HepG2 (cell line): ENCODE data around the gene SPP1. TPM values are rescaled to one million over a fixed set of nuclear protein-coding genes. Genes with fewer than 3 reads are reported as not detected.

ENCODE experiments used
- ATAC-seq: fragments of 200-7000 bp; cut with Tn5 transposase; 3 replicates; pipeline ENCODE4 v1.9.1; 2020; ENCODE audit warnings: mild to moderate bottlenecking, moderate library complexity
- BruUV-seq: library from RNA; stranded (reverse); fragments of 400-500 nt; replicated peaks from 2 replicates; lab custom pipeline; 2021; lab: Mats Ljungman, UMichigan
- CTCF ChIA-PET: fragments of 300-600 bp; formaldehyde crosslinking; extraction: SDS; loops from one replicate; lab custom pipeline; 2021; ENCODE audit warnings: low total read pairs, inconsistent platforms, low intra/inter-chr PET ratio; lab: Yijun Ruan, JAX
- POLR2A ChIA-PET: fragments of 350-600 bp; sonication (Branson Sonifier 250); formaldehyde crosslinking; loops from one replicate; lab custom pipeline; 2020; ENCODE audit warnings: antibody characterized with exemption, inconsistent platforms; lab: Yijun Ruan, JAX
- DNase-seq: peaks from one replicate; pipeline ENCODE4 v3.0.0-alpha.2; 2015; ENCODE audit warnings: low spot score
- FAIRE-seq: peaks from 3 replicates; lab custom pipeline; 2011; peaks lifted over from hg19 to GRCh38; lab: Jason Lieb, UNC
- H2AFZ ChIP-seq: one replicate; pipeline ENCODE4 v1.6.1; 2011; ENCODE audit warnings: low read length, inconsistent platforms
- H3K27ac ChIP-seq: fragments of 300-600 bp; 3 replicates; pipeline ENCODE4 v1.8.0; 2011; ENCODE audit warnings: mixed run types, mild to moderate bottlenecking, mixed read lengths, low read length, inconsistent platforms; ENCODE audit not compliant: insufficient read depth; ENCODE audit errors: extremely low read length
- H3K27me3 ChIP-seq, 2 experiments: fragments of 200-600 bp in 1 of 2; 2 replicates in 1 of 2; 3 replicates in 1 of 2; pipeline versions ENCODE4 v1.6.0 to v1.8.0; 2011; ENCODE audit warnings: low read length in 2 of 2, mild to moderate bottlenecking in 2 of 2, moderate library complexity in 2 of 2, inconsistent platforms in 1 of 2; ENCODE audit not compliant: insufficient read depth in 2 of 2, control insufficient read depth in 1 of 2
- H3K36me3 ChIP-seq, 2 experiments: fragments of 200-600 bp in 1 of 2; replicated peaks in 1 of 2; 2 replicates in 1 of 2; 3 replicates in 1 of 2; pipeline versions ENCODE4 v1.5.1 to v1.8.0; 2011; ENCODE audit warnings: low read length in 2 of 2, inconsistent platforms in 1 of 2; ENCODE audit not compliant: insufficient read depth in 2 of 2, control insufficient read depth in 1 of 2
- H3K4me1 ChIP-seq: 2 replicates; pipeline ENCODE4 v1.5.1; 2012; ENCODE audit warnings: low read length, inconsistent platforms; ENCODE audit not compliant: insufficient read depth
- H3K4me2 ChIP-seq: 2 replicates; pipeline ENCODE4 v1.6.0; 2011; ENCODE audit warnings: low read depth, low read length, inconsistent platforms
- H3K4me3 ChIP-seq, 3 experiments: fragments of 200-600 bp in 1 of 3; sonication (generic), shearing (Covaris generic) in 1 of 3; replicated peaks in 1 of 3; 2 replicates each; pipeline ENCODE4 v1.5.1; 2011 to 2016; ENCODE audit warnings: low read length in 3 of 3, inconsistent platforms in 2 of 3, low read depth in 2 of 3, mild to moderate bottlenecking in 2 of 3, control low read depth in 1 of 3, mixed read lengths in 1 of 3; ENCODE audit not compliant: insufficient read depth in 1 of 3
- H3K79me2 ChIP-seq: one replicate; pipeline ENCODE4 v1.6.1; 2011; ENCODE audit warnings: low read length, inconsistent platforms; ENCODE audit not compliant: insufficient read depth
- H3K9ac ChIP-seq: 2 replicates; pipeline ENCODE4 v1.6.0; 2011; ENCODE audit warnings: mild to moderate bottlenecking, low read depth, low read length, inconsistent platforms; ENCODE audit not compliant: insufficient read depth
- H3K9me3 ChIP-seq: 2 replicates; pipeline ENCODE4 v1.5.1; 2012; ENCODE audit warnings: mild to moderate bottlenecking, low read length
- H4K20me1 ChIP-seq: 2 replicates; pipeline ENCODE4 v1.6.0; 2011; ENCODE audit warnings: inconsistent platforms, mild to moderate bottlenecking, low read length, moderate library complexity; ENCODE audit not compliant: insufficient read depth
- AKAP8 ChIP-seq: sonication (generic); formaldehyde crosslinking; IDR thresholded peaks from 2 replicates; pipeline ENCODE4 v1.5.1; 2020; ENCODE audit warnings: mild to moderate bottlenecking, missing genetic modification reagents
- ARNTL ChIP-seq: sonication (generic); formaldehyde crosslinking; IDR thresholded peaks from 2 replicates; pipeline ENCODE4 v1.4.0; 2020; ENCODE audit warnings: mild to moderate bottlenecking, missing genetic modification reagents
- CBX1 ChIP-seq: IDR thresholded peaks from one replicate; pipeline ENCODE4 v1.6.1; 2016; ENCODE audit warnings: antibody characterized with exemption, low read depth
- FOSL2 ChIP-seq: sonication (generic); formaldehyde crosslinking; IDR thresholded peaks from 2 replicates; pipeline ENCODE4 v1.4.0; 2020; ENCODE audit warnings: missing genetic modification reagents
- GATAD2A ChIP-seq: IDR thresholded peaks from 2 replicates; pipeline ENCODE4 v1.6.1; 2016
- KMT2B ChIP-seq: IDR thresholded peaks from 2 replicates; pipeline ENCODE4 v1.6.1; 2016; ENCODE audit warnings: missing genetic modification reagents, missing compliant biosample characterization
- MED1 ChIP-seq: sonication (generic); formaldehyde crosslinking; IDR thresholded peaks from 2 replicates; pipeline ENCODE4 v1.4.0; 2020; ENCODE audit warnings: missing genetic modification reagents
- NAIF1 ChIP-seq: sonication (generic); formaldehyde crosslinking; IDR thresholded peaks from 2 replicates; pipeline ENCODE4 v1.5.0; 2020; ENCODE audit warnings: mild to moderate bottlenecking, missing genetic modification reagents, borderline replicate concordance
- NR2C2 ChIP-seq: sonication (generic); formaldehyde crosslinking; IDR thresholded peaks from 2 replicates; pipeline ENCODE4 v1.4.0; 2020; ENCODE audit warnings: missing genetic modification reagents, mild to moderate bottlenecking, moderate library complexity, borderline replicate concordance
- PBX3 ChIP-seq: sonication (generic); formaldehyde crosslinking; IDR thresholded peaks from 2 replicates; pipeline ENCODE4 v1.8.1; 2023; ENCODE audit warnings: missing genetic modification reagents, inconsistent platforms, borderline replicate concordance
- PPARG ChIP-seq: conservative IDR thresholded peaks from 2 replicates; pipeline ENCODE4 v1.6.1; 2016; ENCODE audit warnings: missing biosample characterization, missing genetic modification reagents
- SMARCC2 ChIP-seq: fragments of 450-650 bp; IDR thresholded peaks from 2 replicates; pipeline ENCODE4 v1.6.1; 2017; ENCODE audit warnings: antibody characterized with exemption, mild to moderate bottlenecking
- SP1 ChIP-seq, 2 experiments: fragments of 450-650 bp in 1 of 2; sonication (generic) in 1 of 2; formaldehyde crosslinking in 1 of 2; IDR thresholded peaks; 2 replicates each; pipeline versions ENCODE4 v1.4.0 to v1.6.1; 2016 to 2020; ENCODE audit warnings: missing genetic modification reagents in 1 of 2
- TEAD2 ChIP-seq: sonication (generic); formaldehyde crosslinking; IDR thresholded peaks from 2 replicates; pipeline ENCODE4 v1.9.0; 2021; ENCODE audit warnings: missing genetic modification reagents
- THAP11 ChIP-seq: IDR thresholded peaks from 2 replicates; pipeline ENCODE4 v1.6.1; 2016; ENCODE audit warnings: missing biosample characterization, missing genetic modification reagents
- TOPORS ChIP-seq: sonication (generic); formaldehyde crosslinking; IDR thresholded peaks from 2 replicates; pipeline ENCODE4 v1.8.0; 2023; ENCODE audit warnings: mild to moderate bottlenecking, missing genetic modification reagents
- ZFP37 ChIP-seq: sonication (generic); formaldehyde crosslinking; IDR thresholded peaks from 2 replicates; pipeline ENCODE4 v1.4.0; 2020; ENCODE audit warnings: missing genetic modification reagents, borderline replicate concordance
- ZKSCAN5 ChIP-seq: sonication (generic); formaldehyde crosslinking; IDR thresholded peaks from 2 replicates; pipeline ENCODE4 v1.5.1; 2020; ENCODE audit warnings: mild to moderate bottlenecking, missing genetic modification reagents
- ZNF12 ChIP-seq: sonication (generic); formaldehyde crosslinking; IDR thresholded peaks from 2 replicates; pipeline ENCODE4 v1.5.0; 2020; ENCODE audit warnings: missing genetic modification reagents
- ZNF263 ChIP-seq: sonication (generic); formaldehyde crosslinking; IDR thresholded peaks from 2 replicates; pipeline ENCODE4 v1.4.0; 2020; ENCODE audit warnings: missing genetic modification reagents
- ZNF275 ChIP-seq: sonication (generic); formaldehyde crosslinking; IDR thresholded peaks from 2 replicates; pipeline ENCODE4 v1.8.0; 2022; ENCODE audit warnings: missing genetic modification reagents, mild to moderate bottlenecking, inconsistent platforms, borderline replicate concordance
- ZNF737 ChIP-seq: sonication (generic); formaldehyde crosslinking; IDR thresholded peaks from 2 replicates; pipeline ENCODE4 v1.5.0; 2020; ENCODE audit warnings: missing genetic modification reagents, mild to moderate bottlenecking, borderline replicate concordance
- ZNF780A ChIP-seq: sonication (generic); formaldehyde crosslinking; IDR thresholded peaks from 2 replicates; pipeline ENCODE4 v1.8.0; 2022; ENCODE audit warnings: mild to moderate bottlenecking, missing genetic modification reagents, moderate library complexity
- ZNF83 ChIP-seq: sonication (generic); formaldehyde crosslinking; IDR thresholded peaks from 2 replicates; pipeline ENCODE4 v1.4.0; 2020; ENCODE audit warnings: missing genetic modification reagents, mild to moderate bottlenecking, borderline replicate concordance
- WGBS: methylation state at CpG from one replicate; pipeline ENCODE4 v1.1.6; 2017; ENCODE audit warnings: low lambda C conversion rate; 5-methylcytosine and 5-hydroxymethylcytosine counted together
- in situ Hi-C: cut with HindIII; loops from 2 replicates; pipeline ENCODE4 v1.10.0; 2017; ENCODE audit warnings: low pct_unique_long_range_greater_than_20kb; ENCODE audit not compliant: extremely low pct_ligation_motif_present
- intact Hi-C: fragments of 100-400 bp; cut with micrococcal nuclease; formaldehyde crosslinking; loops from one replicate; pipeline ENCODE4 v1.10.0; 2022; ENCODE audit not compliant: unreplicated experiment
- polyA plus RNA-seq, 8 experiments: library from polyadenylated mRNA; depleted of rRNA in 3 of 8; stranded (reverse) in 7 of 8; unstranded in 1 of 8; fragments of >200 nt; fragmentation: Illumina TruSeq in 4 of 8; extraction: Trizol in 4 of 8; gene quantifications; 2 replicates each; pipeline versions ENCODE4 v1.2.1 to v1.2.3, GENCODE V29; 2011 to 2016; ENCODE audit warnings: low read depth in 4 of 8, missing spikeins in 1 of 8, mixed read lengths in 1 of 8; ENCODE audit not compliant: insufficient read depth in 1 of 8
- total RNA-seq, 5 experiments: library from RNA; depleted of rRNA; stranded (reverse); fragments of >200 nt; fragmentation: Illumina TruSeq; extraction: Trizol; gene quantifications; 2 replicates each; pipeline ENCODE4 v1.2.3, GENCODE V29; 2016; ENCODE audit warnings: low read depth in 1 of 5

The SPP1 gene
- total and polyA plus RNA-seq, 2 of the 13 experiments (the other 11 are each of a cell fraction or from before 2014, with no cell fraction given): 682 to 788 TPM

- TF ChIP-seq PPARG (CRISPR knock-in tag) (no peak), AKAP8 (CRISPR knock-in tag) (no peak), ZNF737 (CRISPR knock-in tag) (no peak), ZKSCAN5 (CRISPR knock-in tag) (no peak), GATAD2A (no peak), ZNF263 (CRISPR knock-in tag) (no peak), KMT2B (CRISPR knock-in tag) (no peak), ZNF12 (CRISPR knock-in tag) (no peak), THAP11 (CRISPR knock-in tag) (no peak), ZNF780A (no peak)
Observed at GRCh38 chr4:88015659-88016295, 40.3 kb downstream of the SPP1 start (continued).

GRCh38 chr4:88017516-88018297, 42.2 kb downstream of the SPP1 start:
- CTCF ChIA-PET: no interaction called here
- no peak overlapping the region for H3K27ac ChIP-seq
- WGBS: 96% methylated on average over 7 of the region's 7 CpGs
- TF ChIP-seq ZFP37: no peak
- no peak for TF ChIP-seq PBX3 (CRISPR knock-in tag)
- no peak for TF ChIP-seq NR2C2 (CRISPR knock-in tag)
- no peak for TF ChIP-seq TOPORS (CRISPR knock-in tag)
- no peak for TF ChIP-seq ZNF83 (CRISPR knock-in tag)
- TF ChIP-seq SMARCC2: no peak
- no peak for TF ChIP-seq ZNF275 (CRISPR knock-in tag)
- TF ChIP-seq MED1: no peak
- no peak for TF ChIP-seq FOSL2 (CRISPR knock-in tag)
- no peak for TF ChIP-seq SP1 (IDR thresholded peaks at IDR 0.05)
- no peak for TF ChIP-seq SP1 (CRISPR knock-in tag; IDR thresholded peaks at IDR 0.05)
- TF ChIP-seq NAIF1 (CRISPR knock-in tag): no peak
- TF ChIP-seq ARNTL: no peak
- no peak for TF ChIP-seq CBX1
- no peak for TF ChIP-seq TEAD2 (CRISPR knock-in tag)

More at GRCh38 chr4:88017516-88018297, 42.2 kb downstream of the SPP1 start:
- no TSS peak for BruUV-seq
- H4K20me1 ChIP-seq: no peaks in the 10 kb centered on the region
- H3K4me2 ChIP-seq: no peak overlapping the region
- ATAC-seq: no peak
- H3K4me3 ChIP-seq: no peak overlapping the region
- POLR2A ChIA-PET: no interaction called here
- no peak for DNase-seq
- H3K79me2 ChIP-seq: peaks cover 3% of the 10 kb centered on the region
- no peak overlapping the region for H2AFZ ChIP-seq
- H3K4me1 ChIP-seq: peaks cover 13% of the 10 kb centered on the region
- H3K9ac ChIP-seq: no peak overlapping the region
- H3K36me3 ChIP-seq: 0 out of 5 replicates have a peak, but pooled peaks cover 0 to 11% of the 10 kb centered on the region in 2 experiments
- no peak for FAIRE-seq
- in situ Hi-C loops: no loop called here
- intact Hi-C loops: no loop called here
- no peaks in the 10 kb centered on the region for H3K27me3 ChIP-seq
- H3K9me3 ChIP-seq: no peaks in the 10 kb centered on the region
